Muscle of leg (tissue), 11 donors: ENCODE measurements around the gene RRAD. TPM values are rescaled to one million over a fixed set of nuclear protein-coding genes. Genes with fewer than 3 reads are reported as not detected.
"Not testable (repeated sequence)": the region's sequence is repeated elsewhere in the genome, so short reads cannot be mapped to it uniquely, and the experiment has no call there.

Source experiments
- DNase-seq: peaks from one replicate; pipeline ENCODE4 v3.0.0; 2013
- H3K27ac ChIP-seq: one replicate; pipeline ENCODE4 v1.5.1; 2013; ENCODE audit warnings: mild to moderate bottlenecking, low read length, control low read depth
- H3K27me3 ChIP-seq: one replicate; pipeline ENCODE4 v1.6.1; 2013; ENCODE audit warnings: low read length; ENCODE audit not compliant: control insufficient read depth, insufficient read depth
- H3K36me3 ChIP-seq: one replicate; pipeline ENCODE4 v1.6.1; 2013; ENCODE audit warnings: low read length; ENCODE audit not compliant: control insufficient read depth, insufficient read depth
- H3K4me1 ChIP-seq: one replicate; pipeline ENCODE4 v1.6.1; 2013; ENCODE audit warnings: low read length; ENCODE audit not compliant: control insufficient read depth, insufficient read depth
- H3K4me3 ChIP-seq: one replicate; pipeline ENCODE4 v1.5.1; 2013; ENCODE audit warnings: low read length, control low read depth
- H3K9me3 ChIP-seq: replicated peaks from 2 replicates; pipeline ENCODE4 v1.6.1; 2013; ENCODE audit warnings: low read depth, low read length; ENCODE audit not compliant: control insufficient read depth
- WGBS: methylation state at CpG from one replicate; pipeline ENCODE4 v1.1.5; 2013; ENCODE audit warnings: missing lambda C conversion rate; ENCODE audit not compliant: insufficient coverage; 5-methylcytosine and 5-hydroxymethylcytosine counted together
- polyA plus RNA-seq, 8 donors: library from polyadenylated mRNA; unstranded; fragments of 120-200 nt; gene quantifications; one replicate each; pipeline versions ENCODE4 v1.2.1 to v1.2.3, GENCODE V29; 2013; ENCODE audit warnings: inconsistent platforms in 1 of 8, low replicate concordance in 1 of 8; ENCODE audit not compliant: insufficient read length in 8 of 8, insufficient read depth in 1 of 8
- total RNA-seq: library from RNA; stranded (reverse); fragments of 120-200 nt; gene quantifications from one replicate; pipeline ENCODE4 v1.2.4, GENCODE V29; 2013

Gene RRAD
- total and polyA plus RNA-seq, 9 donors = 6.0 to 10.7 (median 8.3) TPM

DNA sequence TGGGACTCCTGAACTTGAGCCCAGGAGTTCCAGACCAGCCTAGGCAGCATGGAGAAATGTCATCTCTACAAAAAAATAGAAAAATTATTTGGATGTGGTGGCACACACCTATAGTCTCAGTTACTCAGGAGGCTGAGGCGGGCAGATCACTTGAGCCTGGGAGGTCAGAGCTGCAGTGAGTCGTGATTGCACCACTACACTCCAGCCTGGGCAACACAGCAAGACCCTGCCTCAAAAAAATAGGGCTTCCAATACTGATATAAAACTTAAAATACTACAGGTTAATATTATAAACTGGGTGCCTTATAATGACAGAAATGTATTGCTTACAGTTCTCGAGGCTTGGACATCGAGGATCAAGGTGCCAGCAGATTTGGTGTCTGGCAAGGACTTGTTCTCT is 20.6 kb upstream of the RRAD start:
- Histone ChIP-seq H3K4me3 (no peak overlapping the region), H3K36me3 (peaks cover 31% of the 10 kb centered on the region), H3K27ac (no peak overlapping the region), H3K9me3 (no peaks in the 10 kb centered on the region), H3K27me3 (peaks cover 33% of the 10 kb centered on the region), H3K4me1 (peaks cover 21% of the 10 kb centered on the region)
- WGBS = 75% methylated on average over 3 of the region's 4 CpGs
- no peak for DNase-seq

- Histone ChIP-seq H3K36me3 (peaks cover 41% of the 10 kb centered on the region), H3K4me1 (peaks cover 21% of the 10 kb centered on the region), H3K27me3 (peaks cover 26% of the 10 kb centered on the region)
- not testable (repeated sequence) for H3K9me3 ChIP-seq, H3K4me3 ChIP-seq, H3K27ac ChIP-seq, DNase-seq
- 90% methylated on average over 8 of the region's 9 CpGs for WGBS
Observed at GRCh38 chr16:66944971-66945370, 19.6 kb upstream of the RRAD start.

DNA sequence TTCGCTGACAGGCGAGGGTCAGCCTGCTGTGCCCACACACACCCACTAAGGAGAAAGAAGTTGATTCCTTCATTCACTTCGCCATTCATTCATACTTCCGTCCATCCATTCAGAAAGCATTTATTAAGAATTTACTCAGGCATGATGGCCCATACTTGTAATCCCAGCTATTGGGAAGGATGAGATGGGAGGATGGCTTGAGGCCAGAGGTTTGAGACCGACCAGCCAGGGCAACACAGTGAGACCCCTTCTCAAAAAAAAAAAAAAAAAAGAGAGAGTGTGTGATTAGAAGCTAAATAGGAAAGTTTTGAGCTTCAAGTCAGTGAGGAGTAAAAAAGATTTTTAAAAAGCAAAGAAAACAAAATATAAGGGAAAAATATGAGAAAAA is 18.7 kb upstream of the RRAD start:
- no peak overlapping the region for H3K4me3 ChIP-seq
- H3K36me3 ChIP-seq = peaks cover 50% of the 10 kb centered on the region
- no CpG with 5 or more reads among the region's 5 CpGs for WGBS
- peaks cover 16% of the 10 kb centered on the region for H3K27me3 ChIP-seq
- no peaks in the 10 kb centered on the region for H3K9me3 ChIP-seq
- H3K27ac ChIP-seq = no peak overlapping the region
- H3K4me1 ChIP-seq = peaks cover 18% of the 10 kb centered on the region
- DNase-seq = no peak

DNA sequence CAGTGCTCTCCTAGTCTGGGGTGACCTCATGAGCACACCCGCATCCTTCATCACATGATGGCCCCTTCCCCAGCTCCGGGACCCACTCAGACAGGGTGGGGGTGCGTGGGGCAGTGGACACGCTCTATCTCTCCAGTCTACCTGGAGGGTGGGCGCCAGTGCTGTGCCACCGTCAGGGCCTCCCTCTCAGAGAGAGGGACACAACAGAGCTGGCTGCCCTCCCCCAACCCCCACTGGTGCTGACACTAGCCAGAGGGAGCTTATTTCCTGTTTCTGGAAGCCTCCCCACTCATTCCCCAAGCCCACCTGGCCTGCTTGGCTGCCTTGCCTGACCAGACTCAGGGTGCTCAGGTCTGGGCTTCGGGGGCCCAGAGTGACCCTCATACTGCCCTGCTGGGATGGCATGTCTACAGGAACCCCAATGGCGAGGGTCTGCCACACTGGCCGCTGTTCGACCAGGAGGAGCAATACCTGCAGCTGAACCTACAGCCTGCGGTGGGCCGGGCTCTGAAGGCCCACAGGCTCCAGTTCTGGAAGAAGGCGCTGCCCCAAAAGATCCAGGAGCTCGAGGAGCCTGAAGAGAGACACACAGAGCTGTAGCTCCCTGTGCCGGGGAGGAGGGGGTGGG is 18.2 kb upstream of the RRAD start:
- Histone ChIP-seq H3K9me3 (no peaks in the 10 kb centered on the region), H3K27ac (no peak overlapping the region), H3K36me3 (peaks cover 55% of the 10 kb centered on the region), H3K4me1 (peaks cover 12% of the 10 kb centered on the region), H3K27me3 (peaks cover 11% of the 10 kb centered on the region), H3K4me3 (no peak overlapping the region)
- no peak for DNase-seq
- 92% methylated on average over 12 of the region's 15 CpGs for WGBS

GRCh38 chr16:66942981-66943380 is 17.6 kb upstream of the RRAD start:
- Histone ChIP-seq H3K4me1 (peaks cover 7% of the 10 kb centered on the region), H3K9me3 (no peaks in the 10 kb centered on the region), H3K36me3 (peaks cover 61% of the 10 kb centered on the region), H3K27me3 (peaks cover 6% of the 10 kb centered on the region), H3K27ac (no peak overlapping the region), H3K4me3 (no peak overlapping the region)
- no peak for DNase-seq
- WGBS = 96% methylated on average over 5 of the region's 5 CpGs

GRCh38 chr16:66940236-66940635 is 14.9 kb upstream of the RRAD start:
- no peak for DNase-seq
- Histone ChIP-seq H3K9me3 (no peaks in the 10 kb centered on the region), H3K4me1 (peaks cover 13% of the 10 kb centered on the region), H3K27ac (no peak overlapping the region), H3K36me3 (peaks cover 69% of the 10 kb centered on the region), H3K27me3 (no peaks in the 10 kb centered on the region), H3K4me3 (no peak overlapping the region)
- WGBS = 97% methylated on average over 16 of the region's 16 CpGs

- Histone ChIP-seq H3K4me1 (peaks cover 17% of the 10 kb centered on the region), H3K36me3 (peaks cover 69% of the 10 kb centered on the region), H3K4me3 (no peak overlapping the region), H3K27me3 (no peaks in the 10 kb centered on the region), H3K9me3 (no peaks in the 10 kb centered on the region), H3K27ac (no peak overlapping the region)
- no peak for DNase-seq
Observed at GRCh38 chr16:66939366-66939765, 14.0 kb upstream of the RRAD start.

- no peak overlapping the region for H3K27ac ChIP-seq
- DNase-seq = no peak
- peaks cover 57% of the 10 kb centered on the region for H3K36me3 ChIP-seq
Observed at GRCh38 chr16:66937725-66938337, 12.5 kb upstream of the RRAD start.

DNA sequence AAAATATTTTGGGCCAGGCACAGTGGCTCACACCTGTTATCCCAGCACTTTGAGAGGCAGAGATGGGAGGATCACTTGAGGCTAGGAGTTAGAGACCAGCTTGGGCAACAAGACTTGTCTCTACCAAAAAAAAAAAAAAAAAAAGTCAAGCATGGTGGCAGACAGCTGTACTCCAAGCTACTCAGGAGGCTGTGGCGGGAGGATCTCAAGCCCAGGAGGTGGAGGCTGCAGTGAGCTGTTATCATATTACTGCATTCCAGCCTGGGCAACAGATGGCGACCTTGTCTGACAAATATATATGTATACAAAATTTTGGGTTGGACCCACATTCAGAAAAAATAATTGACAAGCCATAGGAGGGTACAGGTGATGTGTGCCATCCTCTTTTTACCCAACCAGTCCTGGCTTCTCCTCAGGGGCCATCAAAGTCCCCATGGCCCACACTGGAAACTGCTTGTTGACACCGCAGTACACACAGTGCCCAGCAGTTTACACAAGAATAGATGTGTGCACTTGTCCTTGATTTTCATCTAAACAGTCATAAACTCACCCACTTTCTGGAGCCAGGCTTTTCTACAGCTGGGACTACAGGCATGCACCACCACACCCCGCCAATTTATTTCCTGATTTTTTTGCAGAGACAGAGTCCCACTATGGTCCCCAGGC is 11.7 kb upstream of the RRAD start:
- WGBS = 96% methylated on average over 2 of the region's 4 CpGs
- H3K36me3 ChIP-seq = peaks cover 56% of the 10 kb centered on the region
- no peak for DNase-seq
- no peak overlapping the region for H3K27ac ChIP-seq
- H3K4me1 ChIP-seq = peaks cover 29% of the 10 kb centered on the region
- no peaks in the 10 kb centered on the region for H3K27me3 ChIP-seq
- H3K9me3 ChIP-seq = no peaks in the 10 kb centered on the region
- no peak overlapping the region for H3K4me3 ChIP-seq

More at GRCh38 chr16:66937725-66938337, 12.5 kb upstream of the RRAD start:
- peaks cover 24% of the 10 kb centered on the region for H3K4me1 ChIP-seq
- 92% methylated on average over 9 of the region's 10 CpGs for WGBS
- H3K4me3 ChIP-seq = no peak overlapping the region
- no peaks in the 10 kb centered on the region for H3K9me3 ChIP-seq
- H3K27me3 ChIP-seq = no peaks in the 10 kb centered on the region

DNA sequence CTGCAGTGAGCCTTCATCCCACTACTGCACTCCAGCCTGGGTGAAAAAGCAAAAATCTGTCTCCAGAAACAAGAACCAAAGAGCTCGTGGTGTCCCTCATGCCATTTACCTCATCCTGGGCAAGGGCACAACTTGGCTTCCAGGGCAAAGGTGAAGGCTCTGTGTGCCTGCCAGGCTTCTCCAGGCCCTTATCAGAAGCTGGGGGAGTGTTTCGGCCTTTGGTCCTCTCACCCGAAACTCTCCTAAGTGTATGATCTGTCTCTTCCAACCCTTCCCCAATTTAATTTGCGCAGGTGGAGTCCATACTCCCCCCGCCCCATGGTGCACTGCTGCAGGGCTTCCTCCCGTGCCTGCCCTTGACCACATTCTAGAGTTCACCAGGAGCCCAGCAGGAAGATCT is 11.1 kb upstream of the RRAD start:
- WGBS = 100% methylated on average over 3 of the region's 6 CpGs
- H3K9me3 ChIP-seq = no peaks in the 10 kb centered on the region
- no peaks in the 10 kb centered on the region for H3K27me3 ChIP-seq
- no peak overlapping the region for H3K27ac ChIP-seq
- DNase-seq = no peak
- no peak overlapping the region for H3K4me3 ChIP-seq
- peaks cover 29% of the 10 kb centered on the region for H3K4me1 ChIP-seq
- peaks cover 55% of the 10 kb centered on the region for H3K36me3 ChIP-seq
